HG03442 (cell line): Measurements from ENCODE around the gene DOCK6.

Experiments
- ATAC-seq: cut with Tn5 transposase; IDR thresholded peaks from one replicate; pipeline ENCODE4 v1.9.1; 2021; ENCODE audit warnings: mild to moderate bottlenecking, moderate library complexity; ENCODE audit not compliant: unreplicated experiment

Gene DOCK6

GRCh38 chr19:11225815-11226214, 36.5 kb downstream of the DOCK6 start:
- ATAC-seq = no peak

- no peak for ATAC-seq
Observed at GRCh38 chr19:11225172-11225571, 37.2 kb downstream of the DOCK6 start.

- no peak for ATAC-seq
Observed at GRCh38 chr19:11224429-11224828, 37.9 kb downstream of the DOCK6 start.

GRCh38 chr19:11223200-11223599, 39.1 kb downstream of the DOCK6 start:
- ATAC-seq = no peak

GRCh38 chr19:11221082-11221598, 41.2 kb downstream of the DOCK6 start:
- no peak for ATAC-seq

- ATAC-seq = no peak
Observed at GRCh38 chr19:11214387-11214786, 47.9 kb downstream of the DOCK6 start.

GRCh38 chr19:11210656-11210928, 51.7 kb downstream of the DOCK6 start:
- ATAC-seq = no peak

GRCh38 chr19:11209839-11210655, 52.3 kb downstream of the DOCK6 start:
- no peak for ATAC-seq

GRCh38 chr19:11208561-11209471, 53.5 kb downstream of the DOCK6 start:
- ATAC-seq = no peak

- no peak for ATAC-seq
Observed at GRCh38 chr19:11205939-11206570, 56.3 kb downstream of the DOCK6 start.

- ATAC-seq = no peak
Observed at GRCh38 chr19:11204943-11205349, 57.4 kb downstream of the DOCK6 start.

- ATAC-seq = no peak
Observed at GRCh38 chr19:11204076-11204602, 58.2 kb downstream of the DOCK6 start.

- ATAC-seq = no peak
Observed at GRCh38 chr19:11203194-11204075, 58.9 kb downstream of the DOCK6 start.

- ATAC-seq = no peak
Observed at GRCh38 chr19:11202488-11203193, 59.7 kb downstream of the DOCK6 start.

- no peak for ATAC-seq
Observed at GRCh38 chr19:11201791-11202190, 60.5 kb downstream of the DOCK6 start.

GRCh38 chr19:11200931-11201330, 61.4 kb downstream of the DOCK6 start:
- ATAC-seq = no peak

- ATAC-seq = no peak
Observed at GRCh38 chr19:11200015-11200574, 62.2 kb downstream of the DOCK6 start.

- no peak for ATAC-seq
Observed at GRCh38 chr19:11199517-11199916, 62.8 kb downstream of the DOCK6 start.

GRCh38 chr19:11198769-11199424, 63.4 kb downstream of the DOCK6 start:
- ATAC-seq = no peak
